HepG2 (cell line): ENCODE data around the gene SLC35D2. TPM values are rescaled to one million over a fixed set of nuclear protein-coding genes. Genes with fewer than 3 reads are reported as not detected.

ENCODE experiments used
- HNRNPLL ChIP-seq: fragments of 200-400 bp; formaldehyde crosslinking; IDR thresholded peaks from 2 replicates; pipeline ENCODE4 v1.6.1; 2017; ENCODE audit warnings: mild to moderate bottlenecking, low read depth, low read length; ENCODE audit not compliant: poor library complexity, severe bottlenecking
- HOXA3 ChIP-seq: sonication (generic); formaldehyde crosslinking; IDR thresholded peaks from 2 replicates; pipeline ENCODE4 v1.5.0; 2020; ENCODE audit warnings: missing genetic modification reagents
- RFX3 ChIP-seq: IDR thresholded peaks from 2 replicates; pipeline ENCODE4 v1.6.1; 2016; ENCODE audit warnings: missing biosample characterization, missing genetic modification reagents
- RXRA ChIP-seq: sonication (generic); formaldehyde crosslinking; IDR thresholded peaks from 2 replicates; pipeline ENCODE4 v1.5.1; 2020; ENCODE audit warnings: missing genetic modification reagents
- RXRB ChIP-seq: IDR thresholded peaks from 2 replicates; pipeline ENCODE4 v1.6.1; 2016; ENCODE audit warnings: borderline replicate concordance, missing genetic modification reagents, missing compliant biosample characterization
- SAFB2 ChIP-seq: sonication (generic); formaldehyde crosslinking; IDR thresholded peaks from 2 replicates; pipeline ENCODE4 v1.5.1; 2020; ENCODE audit warnings: missing genetic modification reagents, low read depth, mild to moderate bottlenecking, borderline replicate concordance
- YY1 ChIP-seq: IDR thresholded peaks from 2 replicates; pipeline ENCODE4 v1.6.1; 2011; ENCODE audit warnings: low read length, low read depth, moderate library complexity, mild to moderate bottlenecking; ENCODE audit not compliant: insufficient read depth, insufficient replicate concordance
- ZNF251 ChIP-seq: sonication (generic); formaldehyde crosslinking; IDR thresholded peaks from 2 replicates; pipeline ENCODE4 v1.9.0; 2021; ENCODE audit warnings: mild to moderate bottlenecking, missing genetic modification reagents
- ZNF367 ChIP-seq: sonication (generic); formaldehyde crosslinking; IDR thresholded peaks from 2 replicates; pipeline ENCODE4 v1.4.0; 2020; ENCODE audit warnings: missing genetic modification reagents, borderline replicate concordance
- ZNF792 ChIP-seq: IDR thresholded peaks from 2 replicates; pipeline ENCODE4 v1.6.1; 2016
- ZSCAN22 ChIP-seq: sonication (generic); formaldehyde crosslinking; IDR thresholded peaks from 2 replicates; pipeline ENCODE4 v1.4.0; 2020; ENCODE audit warnings: mild to moderate bottlenecking, missing genetic modification reagents
- polyA plus RNA-seq, 8 experiments: library from polyadenylated mRNA; depleted of rRNA in 3 of 8; stranded (reverse) in 7 of 8; unstranded in 1 of 8; fragments of >200 nt; fragmentation: Illumina TruSeq in 4 of 8; extraction: Trizol in 4 of 8; gene quantifications; 2 replicates each; pipeline versions ENCODE4 v1.2.1 to v1.2.3, GENCODE V29; 2011 to 2016; ENCODE audit warnings: low read depth in 4 of 8, missing spikeins in 1 of 8, mixed read lengths in 1 of 8; ENCODE audit not compliant: insufficient read depth in 1 of 8
- total RNA-seq, 5 experiments: library from RNA; depleted of rRNA; stranded (reverse); fragments of >200 nt; fragmentation: Illumina TruSeq; extraction: Trizol; gene quantifications; 2 replicates each; pipeline ENCODE4 v1.2.3, GENCODE V29; 2016; ENCODE audit warnings: low read depth in 1 of 5
- TF ChIP-seq, protein P1 (sequence below): sonication (generic); formaldehyde crosslinking; IDR thresholded peaks from 2 replicates; pipeline ENCODE4 v1.5.1; 2020; ENCODE audit warnings: mild to moderate bottlenecking, missing genetic modification reagents, moderate library complexity
- TF ChIP-seq, protein P2 (sequence below): sonication (generic); formaldehyde crosslinking; IDR thresholded peaks from 2 replicates; pipeline ENCODE4 v1.4.0; 2020; ENCODE audit warnings: missing genetic modification reagents, mild to moderate bottlenecking, borderline replicate concordance
- TF ChIP-seq, protein P3 (sequence below): sonication (generic); formaldehyde crosslinking; IDR thresholded peaks from 2 replicates; pipeline ENCODE4 v1.8.0; 2022; ENCODE audit warnings: mild to moderate bottlenecking, missing genetic modification reagents, borderline replicate concordance
- TF ChIP-seq, protein P4 (sequence below): sonication (generic); IDR thresholded peaks from 2 replicates; pipeline ENCODE4 v1.6.1; 2016; ENCODE audit warnings: low read depth, borderline replicate concordance
- TF ChIP-seq, protein P5 (sequence below): sonication (generic); formaldehyde crosslinking; IDR thresholded peaks from 2 replicates; pipeline ENCODE4 v1.8.1; 2023; ENCODE audit warnings: mild to moderate bottlenecking, inconsistent platforms, moderate library complexity, missing genetic modification reagents, borderline replicate concordance
- TF ChIP-seq, protein P6 (sequence below): sonication (generic); formaldehyde crosslinking; IDR thresholded peaks from 2 replicates; pipeline ENCODE4 v1.5.0; 2020; ENCODE audit warnings: missing genetic modification reagents, mild to moderate bottlenecking, borderline replicate concordance

Gene SLC35D2
- total and polyA plus RNA-seq, 2 of the 13 experiments (the other 11 are each of a cell fraction or from before 2014, with no cell fraction given): 96.2 to 103 TPM

DNA sequence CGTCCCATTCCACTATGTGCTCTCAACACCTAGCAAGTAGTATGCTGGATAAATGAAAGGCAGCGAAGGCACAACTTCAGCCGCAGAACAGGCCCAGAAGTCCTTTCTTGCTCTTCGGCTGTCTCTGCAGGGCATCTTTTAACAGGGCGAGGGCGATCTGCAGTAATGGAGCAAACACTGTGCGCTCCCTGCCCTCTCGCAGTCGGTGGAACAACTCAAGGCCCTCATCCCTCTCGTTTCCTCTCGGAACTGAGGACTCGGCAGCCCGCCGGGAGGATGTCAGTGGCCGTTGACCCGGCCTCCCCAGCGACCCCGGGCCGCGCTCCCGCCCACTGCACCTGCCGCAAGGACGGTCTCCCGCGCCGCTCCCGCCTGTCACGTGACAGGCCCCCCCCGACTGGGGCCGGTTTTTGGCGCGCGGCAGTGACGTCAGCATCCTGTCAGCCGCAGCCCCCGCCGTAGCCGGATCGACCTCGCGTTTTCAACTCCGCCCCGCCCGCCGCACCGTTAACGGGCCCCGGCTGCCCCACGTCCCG is 33.6 kb upstream of the SLC35D2 start (continued):
- TF ChIP-seq, protein P1, sequence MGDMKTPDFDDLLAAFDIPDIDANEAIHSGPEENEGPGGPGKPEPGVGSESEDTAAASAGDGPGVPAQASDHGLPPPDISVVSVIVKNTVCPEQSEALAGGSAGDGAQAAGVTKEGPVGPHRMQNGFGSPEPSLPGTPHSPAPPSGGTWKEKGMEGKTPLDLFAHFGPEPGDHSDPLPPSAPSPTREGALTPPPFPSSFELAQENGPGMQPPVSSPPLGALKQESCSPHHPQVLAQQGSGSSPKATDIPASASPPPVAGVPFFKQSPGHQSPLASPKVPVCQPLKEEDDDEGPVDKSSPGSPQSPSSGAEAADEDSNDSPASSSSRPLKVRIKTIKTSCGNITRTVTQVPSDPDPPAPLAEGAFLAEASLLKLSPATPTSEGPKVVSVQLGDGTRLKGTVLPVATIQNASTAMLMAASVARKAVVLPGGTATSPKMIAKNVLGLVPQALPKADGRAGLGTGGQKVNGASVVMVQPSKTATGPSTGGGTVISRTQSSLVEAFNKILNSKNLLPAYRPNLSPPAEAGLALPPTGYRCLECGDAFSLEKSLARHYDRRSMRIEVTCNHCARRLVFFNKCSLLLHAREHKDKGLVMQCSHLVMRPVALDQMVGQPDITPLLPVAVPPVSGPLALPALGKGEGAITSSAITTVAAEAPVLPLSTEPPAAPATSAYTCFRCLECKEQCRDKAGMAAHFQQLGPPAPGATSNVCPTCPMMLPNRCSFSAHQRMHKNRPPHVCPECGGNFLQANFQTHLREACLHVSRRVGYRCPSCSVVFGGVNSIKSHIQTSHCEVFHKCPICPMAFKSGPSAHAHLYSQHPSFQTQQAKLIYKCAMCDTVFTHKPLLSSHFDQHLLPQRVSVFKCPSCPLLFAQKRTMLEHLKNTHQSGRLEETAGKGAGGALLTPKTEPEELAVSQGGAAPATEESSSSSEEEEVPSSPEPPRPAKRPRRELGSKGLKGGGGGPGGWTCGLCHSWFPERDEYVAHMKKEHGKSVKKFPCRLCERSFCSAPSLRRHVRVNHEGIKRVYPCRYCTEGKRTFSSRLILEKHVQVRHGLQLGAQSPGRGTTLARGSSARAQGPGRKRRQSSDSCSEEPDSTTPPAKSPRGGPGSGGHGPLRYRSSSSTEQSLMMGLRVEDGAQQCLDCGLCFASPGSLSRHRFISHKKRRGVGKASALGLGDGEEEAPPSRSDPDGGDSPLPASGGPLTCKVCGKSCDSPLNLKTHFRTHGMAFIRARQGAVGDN: peak; percentile 95
- TF ChIP-seq, protein P2, sequence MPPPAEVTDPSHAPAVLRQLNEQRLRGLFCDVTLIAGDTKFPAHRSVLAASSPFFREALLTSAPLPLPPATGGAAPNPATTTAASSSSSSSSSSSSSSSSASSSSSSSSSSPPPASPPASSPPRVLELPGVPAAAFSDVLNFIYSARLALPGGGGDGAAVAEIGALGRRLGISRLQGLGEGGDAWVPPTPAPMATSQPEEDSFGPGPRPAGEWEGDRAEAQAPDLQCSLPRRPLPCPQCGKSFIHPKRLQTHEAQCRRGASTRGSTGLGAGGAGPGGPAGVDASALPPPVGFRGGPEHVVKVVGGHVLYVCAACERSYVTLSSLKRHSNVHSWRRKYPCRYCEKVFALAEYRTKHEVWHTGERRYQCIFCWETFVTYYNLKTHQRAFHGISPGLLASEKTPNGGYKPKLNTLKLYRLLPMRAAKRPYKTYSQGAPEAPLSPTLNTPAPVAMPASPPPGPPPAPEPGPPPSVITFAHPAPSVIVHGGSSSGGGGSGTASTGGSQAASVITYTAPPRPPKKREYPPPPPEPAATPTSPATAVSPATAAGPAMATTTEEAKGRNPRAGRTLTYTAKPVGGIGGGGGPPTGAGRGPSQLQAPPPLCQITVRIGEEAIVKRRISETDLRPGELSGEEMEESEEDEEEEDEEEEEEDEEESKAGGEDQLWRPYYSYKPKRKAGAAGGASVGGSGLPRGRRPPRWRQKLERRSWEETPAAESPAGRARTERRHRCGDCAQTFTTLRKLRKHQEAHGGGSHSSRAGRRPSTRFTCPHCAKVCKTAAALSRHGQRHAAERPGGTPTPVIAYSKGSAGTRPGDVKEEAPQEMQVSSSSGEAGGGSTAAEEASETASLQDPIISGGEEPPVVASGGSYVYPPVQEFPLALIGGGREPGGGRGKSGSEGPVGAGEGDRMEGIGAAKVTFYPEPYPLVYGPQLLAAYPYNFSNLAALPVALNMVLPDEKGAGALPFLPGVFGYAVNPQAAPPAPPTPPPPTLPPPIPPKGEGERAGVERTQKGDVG (CRISPR knock-in tag): peak; percentile 80; the same call in 1 of the 2 replicates
- TF ChIP-seq, protein P3, sequence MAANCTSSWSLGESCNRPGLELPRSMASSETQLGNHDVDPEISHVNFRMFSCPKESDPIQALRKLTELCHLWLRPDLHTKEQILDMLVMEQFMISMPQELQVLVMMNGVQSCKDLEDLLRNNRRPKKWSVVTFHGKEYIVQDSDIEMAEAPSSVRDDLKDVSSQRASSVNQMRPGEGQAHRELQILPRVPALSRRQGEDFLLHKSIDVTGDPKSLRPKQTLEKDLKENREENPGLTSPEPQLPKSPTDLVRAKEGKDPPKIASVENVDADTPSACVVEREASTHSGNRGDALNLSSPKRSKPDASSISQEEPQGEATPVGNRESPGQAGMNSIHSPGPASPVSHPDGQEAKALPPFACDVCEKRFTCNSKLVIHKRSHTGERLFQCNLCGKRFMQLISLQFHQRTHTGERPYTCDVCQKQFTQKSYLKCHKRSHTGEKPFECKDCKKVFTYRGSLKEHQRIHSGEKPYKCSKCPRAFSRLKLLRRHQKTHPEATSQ (CRISPR knock-in tag): peak; percentile 27; the same call in 1 of the 2 replicates
- TF ChIP-seq YY1: no peak
- peak; percentile 97 for TF ChIP-seq HOXA3 (CRISPR knock-in tag)
- TF ChIP-seq ZNF251 (CRISPR knock-in tag): no peak; the same call in 1 of the 2 replicates
- no peak for TF ChIP-seq RFX3 (CRISPR knock-in tag)
- no peak; the same call in 1 of the 2 replicates for TF ChIP-seq SAFB2
- TF ChIP-seq, protein P4, sequence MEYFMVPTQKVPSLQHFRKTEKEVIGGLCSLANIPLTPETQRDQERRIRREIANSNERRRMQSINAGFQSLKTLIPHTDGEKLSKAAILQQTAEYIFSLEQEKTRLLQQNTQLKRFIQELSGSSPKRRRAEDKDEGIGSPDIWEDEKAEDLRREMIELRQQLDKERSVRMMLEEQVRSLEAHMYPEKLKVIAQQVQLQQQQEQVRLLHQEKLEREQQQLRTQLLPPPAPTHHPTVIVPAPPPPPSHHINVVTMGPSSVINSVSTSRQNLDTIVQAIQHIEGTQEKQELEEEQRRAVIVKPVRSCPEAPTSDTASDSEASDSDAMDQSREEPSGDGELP: peak; percentile 72; the same call in 1 of the 2 replicates
- TF ChIP-seq RXRA (CRISPR knock-in tag): peak; percentile 94
- TF ChIP-seq ZSCAN22: no peak
- TF ChIP-seq, protein P5, sequence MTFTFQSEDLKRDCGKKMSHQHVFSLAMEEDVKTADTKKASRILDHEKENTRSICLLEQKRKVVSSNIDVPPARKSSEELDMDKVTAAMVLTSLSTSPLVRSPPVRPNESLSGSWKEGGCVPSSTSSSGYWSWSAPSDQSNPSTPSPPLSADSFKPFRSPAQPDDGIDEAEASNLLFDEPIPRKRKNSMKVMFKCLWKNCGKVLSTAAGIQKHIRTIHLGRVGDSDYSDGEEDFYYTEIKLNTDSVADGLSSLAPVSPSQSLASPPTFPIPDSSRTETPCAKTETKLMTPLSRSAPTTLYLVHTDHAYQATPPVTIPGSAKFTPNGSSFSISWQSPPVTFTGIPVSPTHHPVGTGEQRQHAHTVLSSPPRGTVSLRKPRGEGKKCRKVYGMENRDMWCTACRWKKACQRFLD (CRISPR knock-in tag): 0 out of 2 replicates have a peak, but pooled peaks have one; percentile 29
- peak; percentile 88 for TF ChIP-seq RXRB (CRISPR knock-in tag)
- TF ChIP-seq, protein P6, sequence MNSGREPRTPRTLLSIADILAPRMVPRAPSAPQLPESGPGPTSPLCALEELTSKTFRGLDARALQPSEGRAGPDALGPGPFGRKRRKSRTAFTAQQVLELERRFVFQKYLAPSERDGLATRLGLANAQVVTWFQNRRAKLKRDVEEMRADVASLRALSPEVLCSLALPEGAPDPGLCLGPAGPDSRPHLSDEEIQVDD (CRISPR knock-in tag): peak; percentile 44; the same call in 1 of the 2 replicates
- TF ChIP-seq ZNF367 (CRISPR knock-in tag): 0 out of 2 replicates have a peak, but pooled peaks have one; percentile 68
- peak; percentile 54 for TF ChIP-seq HNRNPLL
- no peak for TF ChIP-seq ZNF792
